B cell (primary cell): Measurements from ENCODE around the gene PSG2.
"Not testable (repeated sequence)": the region's sequence is repeated elsewhere in the genome, so short reads cannot be mapped to it uniquely, and the experiment has no call there.

ENCODE experiments used
- CTCF ChIP-seq: fragments of 200-600 bp; IDR thresholded peaks from one replicate; pipeline ENCODE4 v1.8.0; 2022; ENCODE audit warnings: antibody characterized with exemption, mild to moderate bottlenecking
- EZH2 ChIP-seq: IDR thresholded peaks from 2 replicates; pipeline ENCODE4 v1.6.1; 2012; ENCODE audit warnings: borderline replicate concordance, low read depth, mild to moderate bottlenecking, moderate library complexity, low read length; ENCODE audit not compliant: insufficient read depth, poor library complexity, severe bottlenecking

GRCh38 chr19:43120433-43121026 is 38.0 kb upstream of the PSG2 start:
- TF ChIP-seq CTCF, EZH2: not testable (repeated sequence)
